ENCODE results near the gene ANLN. TPM values are rescaled to one million over a fixed set of nuclear protein-coding genes. Genes with fewer than 3 reads are reported as not detected.

Gene ANLN
- total RNA-seq, 2 donors from 2014 or later, result 2.2 to 2.4 TPM

DNA sequence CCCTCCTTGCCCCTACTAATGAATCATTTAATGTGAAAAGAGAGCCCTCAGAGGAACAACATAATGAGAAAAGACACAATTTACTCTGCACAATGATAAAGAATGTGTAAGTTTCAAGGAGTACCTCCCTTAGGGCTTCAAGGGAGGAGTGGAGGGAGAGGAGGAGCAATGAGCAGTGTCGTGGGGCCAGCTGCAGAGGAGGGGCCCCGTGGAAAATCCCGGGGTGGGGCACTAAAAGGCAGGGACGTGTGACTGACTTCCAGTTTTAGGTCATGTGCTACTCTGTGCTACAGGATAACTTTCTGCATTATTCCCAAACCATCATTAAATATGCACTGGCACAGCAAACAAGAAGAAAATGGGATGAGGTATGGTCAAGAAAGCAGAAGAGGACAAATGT is 108.1 kb downstream of the ANLN start:
- no peak for DNase-seq (ENCODE audit: low spot score)
- Histone ChIP-seq H3K4me3 (no peak overlapping the region), H3K9me3 (no peaks in the 10 kb centered on the region), H3K27me3 (replicated peaks; ENCODE audit: insufficient read depth) (no peaks in the 10 kb centered on the region), H3K36me3 (no peaks in the 10 kb centered on the region), H3K4me1 (ENCODE audit: control insufficient read depth in 1 of 2, low read depth in 2 of 2) (no peaks in the 10 kb centered on the region), H3K27ac (no peak overlapping the region)
- TF ChIP-seq, protein P1, sequence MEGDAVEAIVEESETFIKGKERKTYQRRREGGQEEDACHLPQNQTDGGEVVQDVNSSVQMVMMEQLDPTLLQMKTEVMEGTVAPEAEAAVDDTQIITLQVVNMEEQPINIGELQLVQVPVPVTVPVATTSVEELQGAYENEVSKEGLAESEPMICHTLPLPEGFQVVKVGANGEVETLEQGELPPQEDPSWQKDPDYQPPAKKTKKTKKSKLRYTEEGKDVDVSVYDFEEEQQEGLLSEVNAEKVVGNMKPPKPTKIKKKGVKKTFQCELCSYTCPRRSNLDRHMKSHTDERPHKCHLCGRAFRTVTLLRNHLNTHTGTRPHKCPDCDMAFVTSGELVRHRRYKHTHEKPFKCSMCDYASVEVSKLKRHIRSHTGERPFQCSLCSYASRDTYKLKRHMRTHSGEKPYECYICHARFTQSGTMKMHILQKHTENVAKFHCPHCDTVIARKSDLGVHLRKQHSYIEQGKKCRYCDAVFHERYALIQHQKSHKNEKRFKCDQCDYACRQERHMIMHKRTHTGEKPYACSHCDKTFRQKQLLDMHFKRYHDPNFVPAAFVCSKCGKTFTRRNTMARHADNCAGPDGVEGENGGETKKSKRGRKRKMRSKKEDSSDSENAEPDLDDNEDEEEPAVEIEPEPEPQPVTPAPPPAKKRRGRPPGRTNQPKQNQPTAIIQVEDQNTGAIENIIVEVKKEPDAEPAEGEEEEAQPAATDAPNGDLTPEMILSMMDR (IDR thresholded peaks at IDR 0.05), result no peak
- ATAC-seq (ENCODE audit: insufficient number of reproducible peaks, low FRiP score, low read depth), result no peak

Other genes starting within 250 kb of the ANLN start
- gene EEPD1, start 236.6 kb upstream of the ANLN start, total RNA-seq, result 10 to 100 TPM; 14.6 to 17.4 TPM

Measured in thoracic aorta (tissue), 2 donors.